Panc1 (cell line): ENCODE measurements around the gene EIF2B2.

ENCODE experiments used
- POLR2AphosphoS5 ChIP-seq: IDR thresholded peaks from 2 replicates; pipeline ENCODE4 v1.6.1; 2012; ENCODE audit warnings: mild to moderate bottlenecking, low read depth, low read length, moderate library complexity
- SIN3A ChIP-seq: IDR thresholded peaks from 2 replicates; pipeline ENCODE4 v1.6.1; 2012; ENCODE audit warnings: low read depth, mild to moderate bottlenecking, low read length, moderate library complexity, borderline replicate concordance; ENCODE audit not compliant: insufficient read depth
- TCF7L2 ChIP-seq: IDR thresholded peaks from 2 replicates; pipeline ENCODE4 v1.6.1; 2011; ENCODE audit warnings: mild to moderate bottlenecking, low read depth, low read length, inconsistent platforms
- TF ChIP-seq, protein P1 (sequence below): fragments of 450-650 bp; IDR thresholded peaks from 2 replicates; pipeline ENCODE4 v1.5.1; 2017; ENCODE audit warnings: mild to moderate bottlenecking
- TF ChIP-seq, protein P2 (sequence below), 2 experiments: IDR thresholded peaks; 2 replicates each; pipeline ENCODE4 v1.6.1; 2011 to 2012; ENCODE audit warnings: low read depth in 2 of 2, control low read depth in 1 of 2, low read length in 1 of 2, mild to moderate bottlenecking in 1 of 2, moderate library complexity in 1 of 2; ENCODE audit not compliant: insufficient read depth in 1 of 2

DNA sequence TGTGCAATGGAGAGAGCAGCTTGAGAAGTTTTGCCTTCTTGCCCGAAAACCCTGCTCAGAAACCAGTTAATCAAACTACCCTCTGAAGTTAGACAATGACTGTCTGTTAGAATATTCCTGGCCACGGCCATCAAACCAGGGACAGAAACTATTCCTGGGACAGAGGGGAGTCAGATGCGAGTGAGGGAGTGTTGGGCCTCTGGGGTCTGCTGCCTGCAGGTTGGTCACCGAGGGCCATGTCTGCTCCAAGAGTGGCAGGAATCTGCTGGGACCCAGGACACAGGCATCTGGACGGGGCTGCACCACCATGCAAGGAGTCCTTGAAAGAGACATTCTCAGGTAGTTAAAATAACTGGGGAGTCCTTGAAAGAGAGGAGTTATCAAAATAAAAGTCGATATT, 16.9 kb upstream of the EIF2B2 start:
- TF ChIP-seq, protein P1, sequence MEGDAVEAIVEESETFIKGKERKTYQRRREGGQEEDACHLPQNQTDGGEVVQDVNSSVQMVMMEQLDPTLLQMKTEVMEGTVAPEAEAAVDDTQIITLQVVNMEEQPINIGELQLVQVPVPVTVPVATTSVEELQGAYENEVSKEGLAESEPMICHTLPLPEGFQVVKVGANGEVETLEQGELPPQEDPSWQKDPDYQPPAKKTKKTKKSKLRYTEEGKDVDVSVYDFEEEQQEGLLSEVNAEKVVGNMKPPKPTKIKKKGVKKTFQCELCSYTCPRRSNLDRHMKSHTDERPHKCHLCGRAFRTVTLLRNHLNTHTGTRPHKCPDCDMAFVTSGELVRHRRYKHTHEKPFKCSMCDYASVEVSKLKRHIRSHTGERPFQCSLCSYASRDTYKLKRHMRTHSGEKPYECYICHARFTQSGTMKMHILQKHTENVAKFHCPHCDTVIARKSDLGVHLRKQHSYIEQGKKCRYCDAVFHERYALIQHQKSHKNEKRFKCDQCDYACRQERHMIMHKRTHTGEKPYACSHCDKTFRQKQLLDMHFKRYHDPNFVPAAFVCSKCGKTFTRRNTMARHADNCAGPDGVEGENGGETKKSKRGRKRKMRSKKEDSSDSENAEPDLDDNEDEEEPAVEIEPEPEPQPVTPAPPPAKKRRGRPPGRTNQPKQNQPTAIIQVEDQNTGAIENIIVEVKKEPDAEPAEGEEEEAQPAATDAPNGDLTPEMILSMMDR: no peak
- TF ChIP-seq, protein P2, sequence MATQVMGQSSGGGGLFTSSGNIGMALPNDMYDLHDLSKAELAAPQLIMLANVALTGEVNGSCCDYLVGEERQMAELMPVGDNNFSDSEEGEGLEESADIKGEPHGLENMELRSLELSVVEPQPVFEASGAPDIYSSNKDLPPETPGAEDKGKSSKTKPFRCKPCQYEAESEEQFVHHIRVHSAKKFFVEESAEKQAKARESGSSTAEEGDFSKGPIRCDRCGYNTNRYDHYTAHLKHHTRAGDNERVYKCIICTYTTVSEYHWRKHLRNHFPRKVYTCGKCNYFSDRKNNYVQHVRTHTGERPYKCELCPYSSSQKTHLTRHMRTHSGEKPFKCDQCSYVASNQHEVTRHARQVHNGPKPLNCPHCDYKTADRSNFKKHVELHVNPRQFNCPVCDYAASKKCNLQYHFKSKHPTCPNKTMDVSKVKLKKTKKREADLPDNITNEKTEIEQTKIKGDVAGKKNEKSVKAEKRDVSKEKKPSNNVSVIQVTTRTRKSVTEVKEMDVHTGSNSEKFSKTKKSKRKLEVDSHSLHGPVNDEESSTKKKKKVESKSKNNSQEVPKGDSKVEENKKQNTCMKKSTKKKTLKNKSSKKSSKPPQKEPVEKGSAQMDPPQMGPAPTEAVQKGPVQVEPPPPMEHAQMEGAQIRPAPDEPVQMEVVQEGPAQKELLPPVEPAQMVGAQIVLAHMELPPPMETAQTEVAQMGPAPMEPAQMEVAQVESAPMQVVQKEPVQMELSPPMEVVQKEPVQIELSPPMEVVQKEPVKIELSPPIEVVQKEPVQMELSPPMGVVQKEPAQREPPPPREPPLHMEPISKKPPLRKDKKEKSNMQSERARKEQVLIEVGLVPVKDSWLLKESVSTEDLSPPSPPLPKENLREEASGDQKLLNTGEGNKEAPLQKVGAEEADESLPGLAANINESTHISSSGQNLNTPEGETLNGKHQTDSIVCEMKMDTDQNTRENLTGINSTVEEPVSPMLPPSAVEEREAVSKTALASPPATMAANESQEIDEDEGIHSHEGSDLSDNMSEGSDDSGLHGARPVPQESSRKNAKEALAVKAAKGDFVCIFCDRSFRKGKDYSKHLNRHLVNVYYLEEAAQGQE (IDR thresholded peaks at IDR 0.05; ENCODE audit: insufficient read depth in 1 of 2, low read depth in 2 of 2, low read length in 1 of 2): no peak
- no peak for TF ChIP-seq POLR2AphosphoS5
- TF ChIP-seq SIN3A: no peak
- TF ChIP-seq TCF7L2: no peak
